Islet precursor cell (in vitro differentiated cells): ENCODE data around the gene ST7.
"Not testable (repeated sequence)": the region's sequence is repeated elsewhere in the genome, so short reads cannot be mapped to it uniquely, and the experiment has no call there.

Experiments used
- DNase-seq: peaks from one replicate; pipeline ENCODE4 v3.0.0-alpha.2; 2018

ST7 gene

GRCh38 chr7:116953372-116953905 is at the start of gene ST7:
ST7 (plus strand) TSS chr7:116953501; CDS start chr7:116953541, 40 bp downstream.
- DNase-seq: peak; percentile 82

GRCh38 chr7:116906391-116906790 is 46.9 kb upstream of the ST7 start:
- DNase-seq: no peak

GRCh38 chr7:116910383-116910782 is 42.9 kb upstream of the ST7 start:
- no peak for DNase-seq

- no peak for DNase-seq
Measured at GRCh38 chr7:116911801-116912200, 41.5 kb upstream of the ST7 start.

GRCh38 chr7:116912269-116912909 is 40.9 kb upstream of the ST7 start:
- DNase-seq: no peak

GRCh38 chr7:116918704-116919103 is 34.6 kb upstream of the ST7 start:
- DNase-seq: no peak

- DNase-seq: no peak
Measured at GRCh38 chr7:116920359-116920758, 32.9 kb upstream of the ST7 start.

GRCh38 chr7:116922545-116922944 is 30.8 kb upstream of the ST7 start:
- DNase-seq: no peak

- no peak for DNase-seq
Measured at GRCh38 chr7:116924741-116925140, 28.6 kb upstream of the ST7 start.

GRCh38 chr7:116929021-116929420 is 24.3 kb upstream of the ST7 start:
- DNase-seq: no peak

- DNase-seq: peak; percentile 86
Measured at GRCh38 chr7:116929914-116930913, 23.1 kb upstream of the ST7 start.

GRCh38 chr7:116932566-116932965 is 20.7 kb upstream of the ST7 start:
- no peak for DNase-seq

GRCh38 chr7:116933465-116933864 is 19.8 kb upstream of the ST7 start:
- DNase-seq: no peak

- no peak for DNase-seq
Measured at GRCh38 chr7:116934580-116934979, 18.7 kb upstream of the ST7 start.

- not testable (repeated sequence) for DNase-seq
Measured at GRCh38 chr7:116936844-116937243, 16.5 kb upstream of the ST7 start.

GRCh38 chr7:116938678-116939077 is 14.6 kb upstream of the ST7 start:
- DNase-seq: no peak

- no peak for DNase-seq
Measured at GRCh38 chr7:116940689-116941370, 12.5 kb upstream of the ST7 start.

- no peak for DNase-seq
Measured at GRCh38 chr7:116942504-116942903, 10.8 kb upstream of the ST7 start.

GRCh38 chr7:116948934-116949333 is 4.4 kb upstream of the ST7 start:
- DNase-seq: no peak

- DNase-seq: no peak
Measured at GRCh38 chr7:116949941-116950801, 3.1 kb upstream of the ST7 start.

GRCh38 chr7:116950889-116951351 is 2.4 kb upstream of the ST7 start:
- DNase-seq: no peak
